Prostate gland (tissue), 2 donors: ENCODE measurements around the gene RELL1.

Experiments used
- POLR2AphosphoS5 ChIP-seq: sonication (generic); formaldehyde crosslinking; IDR thresholded peaks from one replicate; pipeline ENCODE4 v1.6.1; 2017; ENCODE audit warnings: antibody characterized with exemption
- TF ChIP-seq, protein P1 (sequence below), 4 experiments: fragments of 200-600 bp in 2 of 4; fragments of 450-650 bp in 2 of 4; sonication (generic) in 2 of 4; IDR thresholded peaks; 1 replicate in 3 of 4; 2 replicates in 1 of 4; pipeline ENCODE4 v1.5.1; 2016 to 2019; ENCODE audit warnings: antibody characterized with exemption in 4 of 4, mild to moderate bottlenecking in 2 of 4, moderate library complexity in 2 of 4

GRCh38 chr4:37641352-37641751, 44.8 kb downstream of the RELL1 start:
- TF ChIP-seq, protein P1, sequence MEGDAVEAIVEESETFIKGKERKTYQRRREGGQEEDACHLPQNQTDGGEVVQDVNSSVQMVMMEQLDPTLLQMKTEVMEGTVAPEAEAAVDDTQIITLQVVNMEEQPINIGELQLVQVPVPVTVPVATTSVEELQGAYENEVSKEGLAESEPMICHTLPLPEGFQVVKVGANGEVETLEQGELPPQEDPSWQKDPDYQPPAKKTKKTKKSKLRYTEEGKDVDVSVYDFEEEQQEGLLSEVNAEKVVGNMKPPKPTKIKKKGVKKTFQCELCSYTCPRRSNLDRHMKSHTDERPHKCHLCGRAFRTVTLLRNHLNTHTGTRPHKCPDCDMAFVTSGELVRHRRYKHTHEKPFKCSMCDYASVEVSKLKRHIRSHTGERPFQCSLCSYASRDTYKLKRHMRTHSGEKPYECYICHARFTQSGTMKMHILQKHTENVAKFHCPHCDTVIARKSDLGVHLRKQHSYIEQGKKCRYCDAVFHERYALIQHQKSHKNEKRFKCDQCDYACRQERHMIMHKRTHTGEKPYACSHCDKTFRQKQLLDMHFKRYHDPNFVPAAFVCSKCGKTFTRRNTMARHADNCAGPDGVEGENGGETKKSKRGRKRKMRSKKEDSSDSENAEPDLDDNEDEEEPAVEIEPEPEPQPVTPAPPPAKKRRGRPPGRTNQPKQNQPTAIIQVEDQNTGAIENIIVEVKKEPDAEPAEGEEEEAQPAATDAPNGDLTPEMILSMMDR (IDR thresholded peaks at IDR 0.05) = no peak
- no peak for TF ChIP-seq POLR2AphosphoS5
